Prostate gland (tissue), 2 donors: Measurements from ENCODE around the gene MAP1LC3A. TPM values are rescaled to one million over a fixed set of nuclear protein-coding genes. Genes with fewer than 3 reads are reported as not detected.

ENCODE experiments used
- DNase-seq: peaks from one replicate; pipeline ENCODE4 v3.0.0-alpha.2; 2019; ENCODE audit warnings: low spot score
- H3K27ac ChIP-seq, 2 donors: fragments of 200-600 bp; sonication (generic); 2 replicates each; pipeline ENCODE4 v1.5.1; 2017 to 2019
- H3K27me3 ChIP-seq: fragments of 200-600 bp; sonication (generic); replicated peaks from 2 replicates; pipeline ENCODE4 v1.5.1; 2019; ENCODE audit not compliant: insufficient read depth
- H3K36me3 ChIP-seq, 2 donors: fragments of 200-600 bp; sonication (generic); 1 replicate in 1 of 2; 2 replicates in 1 of 2; pipeline versions ENCODE4 v1.5.1 to v1.8.1; 2017 to 2019
- H3K4me1 ChIP-seq: fragments of 200-600 bp; sonication (generic); replicated peaks from 2 replicates; pipeline ENCODE4 v1.5.1; 2019
- H3K4me3 ChIP-seq, 2 donors: fragments of 200-600 bp; sonication (generic); 2 replicates each; pipeline ENCODE4 v1.5.1; 2017 to 2019
- H3K9me3 ChIP-seq: fragments of 200-600 bp; sonication (generic); 2 replicates; pipeline ENCODE4 v1.5.1; 2017
- CTCF ChIP-seq, 4 experiments: fragments of 200-600 bp in 2 of 4; fragments of 450-650 bp in 2 of 4; sonication (generic) in 2 of 4; IDR thresholded peaks; 1 replicate in 3 of 4; 2 replicates in 1 of 4; pipeline ENCODE4 v1.5.1; 2016 to 2019; ENCODE audit warnings: antibody characterized with exemption in 4 of 4, mild to moderate bottlenecking in 2 of 4, moderate library complexity in 2 of 4
- POLR2A ChIP-seq: fragments of 450-650 bp; IDR thresholded peaks from one replicate; pipeline ENCODE4 v1.6.1; 2016; ENCODE audit warnings: antibody characterized with exemption, mild to moderate bottlenecking
- POLR2AphosphoS5 ChIP-seq: sonication (generic); formaldehyde crosslinking; IDR thresholded peaks from one replicate; pipeline ENCODE4 v1.6.1; 2017; ENCODE audit warnings: antibody characterized with exemption
- WGBS: methylation state at CpG from one replicate; pipeline ENCODE4 v1.1.5; 2018; 5-methylcytosine and 5-hydroxymethylcytosine counted together
- intact Hi-C: fragments of 100-400 bp; cut with DNase I; formaldehyde crosslinking; loops from one replicate; pipeline ENCODE4 v1.14.2; 2022
- total RNA-seq, 2 donors: library from RNA; depleted of rRNA; stranded (reverse); fragments of >200 nt; gene quantifications; one replicate each; pipeline ENCODE4 v1.1.0, GENCODE V29; 2016

MAP1LC3A gene
- total RNA-seq, 2 donors from 2014 or later, result 74.3 to 128 TPM

DNA sequence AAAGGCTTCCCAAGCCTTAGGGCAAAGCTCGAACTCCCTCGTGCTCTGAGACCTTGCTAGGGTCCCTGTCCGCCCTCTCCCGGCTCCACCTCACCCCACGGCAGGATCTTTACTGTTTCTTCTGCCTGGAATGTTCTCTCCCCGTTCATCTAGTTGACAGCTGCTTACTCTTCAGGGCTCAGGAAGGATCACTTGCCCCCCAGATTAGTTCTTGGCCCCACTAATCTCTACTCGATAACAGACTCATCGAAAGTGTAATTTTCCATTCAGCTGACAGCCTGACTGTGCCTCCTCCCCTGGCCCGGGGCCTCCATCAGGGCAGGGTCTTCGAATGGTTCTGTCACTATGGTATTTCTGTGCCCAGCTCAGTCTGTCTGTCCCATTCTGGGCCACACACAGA, 3.1 kb downstream of the MAP1LC3A start:
- no peaks in the 10 kb centered on the region for H3K9me3 ChIP-seq
- intact Hi-C loops, result no loop called here
- no peak for DNase-seq
- H3K4me1 ChIP-seq, result no peaks in the 10 kb centered on the region
- no peak overlapping the region for H3K27ac ChIP-seq
- H3K27me3 ChIP-seq, result no peaks in the 10 kb centered on the region
- no peak overlapping the region for H3K4me3 ChIP-seq
- H3K36me3 ChIP-seq, result no peaks in the 10 kb centered on the region
- 78% methylated on average over 10 of the region's 10 CpGs for WGBS
- TF ChIP-seq POLR2A (no peak), POLR2AphosphoS5 (no peak), CTCF (IDR thresholded peaks at IDR 0.05) (no peak)

DNA sequence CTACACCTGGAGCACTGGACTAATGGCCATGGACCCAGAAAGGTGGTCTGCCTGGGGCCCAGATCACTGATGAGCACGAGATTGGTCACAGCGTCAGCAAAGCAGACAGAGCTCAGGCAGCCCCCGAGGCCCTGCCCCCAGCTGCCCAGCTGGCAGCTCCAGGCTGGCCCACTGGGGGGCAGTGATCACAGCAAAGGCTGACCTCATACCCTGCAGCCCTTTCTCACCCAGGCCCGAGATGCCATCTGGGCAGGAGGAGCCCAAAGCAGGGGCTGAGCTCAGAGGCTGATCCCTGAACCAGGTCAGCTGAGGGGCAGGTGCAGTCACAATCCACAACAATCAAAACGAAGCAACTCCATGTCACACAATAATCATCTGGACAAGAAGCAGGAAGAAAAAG, 4.1 kb downstream of the MAP1LC3A start:
- TF ChIP-seq POLR2A (no peak), CTCF (IDR thresholded peaks at IDR 0.05) (peak in 1 of 4 experiments; percentile 7), POLR2AphosphoS5 (no peak)
- no peak overlapping the region for H3K4me3 ChIP-seq
- H3K9me3 ChIP-seq, result no peaks in the 10 kb centered on the region
- no peak overlapping the region for H3K27ac ChIP-seq
- no peaks in the 10 kb centered on the region for H3K27me3 ChIP-seq
- no peaks in the 10 kb centered on the region for H3K4me1 ChIP-seq
- no peak for DNase-seq
- WGBS, result 65% methylated on average over 5 of the region's 5 CpGs
- no peaks in the 10 kb centered on the region for H3K36me3 ChIP-seq
- intact Hi-C loops, result no loop called here

DNA sequence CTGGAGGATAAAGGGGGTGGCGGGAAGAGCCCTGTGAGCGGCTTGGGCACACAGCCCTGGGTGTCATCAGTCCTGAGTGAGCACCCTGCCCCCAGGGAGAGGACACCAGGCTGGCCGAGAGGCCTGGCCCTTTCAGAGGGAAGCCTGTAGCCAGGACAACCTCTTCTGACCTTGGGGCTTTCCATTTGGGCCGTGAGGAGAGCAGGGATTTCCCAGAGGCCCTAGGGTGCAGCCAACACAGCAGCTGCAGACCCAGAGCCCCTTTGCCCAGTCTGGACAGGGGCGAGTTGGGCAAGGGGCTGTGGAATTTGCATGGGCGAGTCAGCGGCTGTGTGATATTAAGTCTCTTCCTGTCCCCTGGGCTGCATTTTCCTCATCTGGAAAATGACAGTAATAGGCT, 6.3 kb downstream of the MAP1LC3A start:
- TF ChIP-seq POLR2AphosphoS5, result no peak
- TF ChIP-seq CTCF (IDR thresholded peaks at IDR 0.05), result no peak
- no peak overlapping the region for H3K27ac ChIP-seq
- WGBS, result 77% methylated on average over 7 of the region's 7 CpGs
- H3K36me3 ChIP-seq, result no peaks in the 10 kb centered on the region
- no peaks in the 10 kb centered on the region for H3K4me1 ChIP-seq
- DNase-seq, result no peak
- no peak overlapping the region for H3K4me3 ChIP-seq
- intact Hi-C loops, result no loop called here
- no peaks in the 10 kb centered on the region for H3K9me3 ChIP-seq
- no peaks in the 10 kb centered on the region for H3K27me3 ChIP-seq

DNA sequence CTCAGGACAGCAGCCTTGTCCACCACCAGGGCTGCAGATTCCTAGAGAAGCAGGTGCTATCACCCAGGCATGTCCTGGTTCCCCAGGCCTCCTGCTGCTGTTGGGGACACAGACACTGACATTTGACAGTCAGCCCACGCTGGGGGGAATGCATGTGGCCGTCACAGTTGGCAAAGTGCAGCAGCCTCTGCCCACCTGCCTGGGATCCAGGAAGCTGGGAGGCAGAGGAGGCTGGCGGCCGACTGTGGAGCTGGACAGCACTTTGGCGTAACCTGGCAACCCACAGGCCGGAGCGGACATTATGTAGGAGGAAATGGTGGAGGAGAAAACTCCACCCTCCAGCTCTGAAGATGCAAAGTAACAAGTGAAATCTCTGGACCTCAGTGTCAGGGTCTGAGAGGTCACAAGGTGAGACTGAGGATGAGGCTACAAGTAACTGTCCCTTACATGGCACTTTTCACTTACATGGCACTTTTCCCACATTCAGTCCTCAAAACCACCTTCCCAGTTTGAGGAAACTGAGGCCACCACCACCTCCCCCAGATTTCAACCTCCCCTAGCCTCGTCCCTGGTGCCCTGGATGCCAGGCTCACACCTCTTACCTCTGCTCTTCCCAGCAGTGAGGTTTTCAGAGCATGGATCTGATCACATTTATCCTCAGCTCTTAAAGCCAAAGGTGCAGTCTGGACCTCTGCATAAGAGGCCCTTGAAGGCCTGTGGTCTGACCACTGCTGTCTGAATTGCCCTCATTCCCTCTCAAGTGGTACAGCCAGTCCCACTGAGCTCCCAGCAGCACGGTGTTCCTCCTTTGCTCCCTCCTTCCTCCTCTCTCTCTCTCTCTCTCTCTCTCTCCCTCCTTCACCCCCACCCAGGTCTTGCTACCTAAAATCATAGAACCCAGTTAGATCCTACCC, 8.7 kb downstream of the MAP1LC3A start:
- Histone ChIP-seq H3K4me1 (no peaks in the 10 kb centered on the region), H3K4me3 (no peak overlapping the region), H3K27me3 (no peaks in the 10 kb centered on the region), H3K36me3 (no peaks in the 10 kb centered on the region), H3K27ac (no peak overlapping the region), H3K9me3 (no peaks in the 10 kb centered on the region)
- TF ChIP-seq CTCF (IDR thresholded peaks at IDR 0.05) (no peak), POLR2AphosphoS5 (no peak), POLR2A (no peak)
- DNase-seq, result no peak
- intact Hi-C loops, result no loop called here
- 81% methylated on average over 9 of the region's 9 CpGs for WGBS
